Measurements from ENCODE around the gene PSMD13. TPM values are rescaled to one million over a fixed set of nuclear protein-coding genes. Genes with fewer than 3 reads are reported as not detected.

The PSMD13 gene
- total RNA-seq, 1 donor from 2014 or later: 137 TPM

GRCh38 chr11:298406-299065, 61.8 kb downstream of the PSMD13 start:
- Histone ChIP-seq H3K36me3 (ENCODE audit: insufficient read depth, low read length) (no peaks in the 10 kb centered on the region), H3K4me1 (ENCODE audit: insufficient read depth, low read length) (no peaks in the 10 kb centered on the region), H3K27ac (ENCODE audit: low read depth, low read length) (no peak overlapping the region), H3K9me3 (ENCODE audit: insufficient read depth, low read depth, low read length) (no peaks in the 10 kb centered on the region), H3K4me2 (ENCODE audit: low read length) (no peak overlapping the region), H3K4me3 (ENCODE audit: insufficient read depth, low read depth, low read length) (no peak overlapping the region), H2AFZ (ENCODE audit: low read depth, low read length) (no peak overlapping the region), H3K9ac (ENCODE audit: low read length) (no peak overlapping the region), H4K20me1 (ENCODE audit: insufficient read depth, low read length) (no peaks in the 10 kb centered on the region), H3K79me2 (ENCODE audit: insufficient read depth, low read length) (no peaks in the 10 kb centered on the region), H3K27me3 (ENCODE audit: insufficient read depth, low read length) (no peaks in the 10 kb centered on the region)
- FAIRE-seq (no peak), DNase-seq (ENCODE audit: low read depth) (no peak)
- TF ChIP-seq CTCF (IDR thresholded peaks at IDR 0.05; ENCODE audit: insufficient read depth, low read depth, low read length) (no peak), EZH2 (IDR thresholded peaks at IDR 0.05; ENCODE audit: insufficient read depth, low read length) (no peak)
- peaks cover 3% of the 10 kb centered on the region for H3K4me1 Mint-ChIP-seq (ENCODE audit: low read depth, unreplicated experiment)
- no peak overlapping the region for H3K4me3 Mint-ChIP-seq (ENCODE audit: unreplicated experiment)
- H3K36me3 Mint-ChIP-seq (ENCODE audit: low read depth, unreplicated experiment): peaks cover 3% of the 10 kb centered on the region
- H3K9me3 Mint-ChIP-seq (ENCODE audit: unreplicated experiment): peaks cover 2% of the 10 kb centered on the region
- no peak overlapping the region for H3K27ac Mint-ChIP-seq (ENCODE audit: unreplicated experiment)
- H3K27me3 Mint-ChIP-seq (ENCODE audit: low read depth, unreplicated experiment): peaks cover 11% of the 10 kb centered on the region

GRCh38 chr11:299081-299891, 62.5 kb downstream of the PSMD13 start, which contains the start of gene IFITM5:
TSS of gene IFITM5 (minus strand) at chr11:299526. CDS start at chr11:299490, 36 bp downstream.
- Mint-ChIP-seq H3K9me3 (ENCODE audit: unreplicated experiment) (peaks cover 2% of the 10 kb centered on the region), H3K27ac (ENCODE audit: unreplicated experiment) (no peak within 1 kb of the TSS), H3K36me3 (ENCODE audit: low read depth, unreplicated experiment) (peaks cover 3% of the 10 kb centered on the region), H3K27me3 (ENCODE audit: low read depth, unreplicated experiment) (peaks cover 11% of the 10 kb centered on the region), H3K4me3 (ENCODE audit: unreplicated experiment) (no peak within 1 kb of the TSS), H3K4me1 (ENCODE audit: low read depth, unreplicated experiment) (peaks cover 3% of the 10 kb centered on the region)
- Histone ChIP-seq H3K79me2 (ENCODE audit: insufficient read depth, low read length) (no peaks in the 10 kb centered on the region), H3K27me3 (ENCODE audit: insufficient read depth, low read length) (no peaks in the 10 kb centered on the region), H3K9ac (ENCODE audit: low read length) (no peak within 1 kb of the TSS), H3K27ac (ENCODE audit: low read depth, low read length) (no peak within 1 kb of the TSS), H2AFZ (ENCODE audit: low read depth, low read length) (no peak within 1 kb of the TSS), H3K4me3 (ENCODE audit: insufficient read depth, low read depth, low read length) (no peak within 1 kb of the TSS), H3K4me1 (ENCODE audit: insufficient read depth, low read length) (no peaks in the 10 kb centered on the region), H3K9me3 (ENCODE audit: insufficient read depth, low read depth, low read length) (no peaks in the 10 kb centered on the region), H4K20me1 (ENCODE audit: insufficient read depth, low read length) (no peaks in the 10 kb centered on the region), H3K36me3 (ENCODE audit: insufficient read depth, low read length) (no peaks in the 10 kb centered on the region), H3K4me2 (ENCODE audit: low read length) (no peak within 1 kb of the TSS)
- TF ChIP-seq EZH2 (IDR thresholded peaks at IDR 0.05; ENCODE audit: insufficient read depth, low read length) (no peak), CTCF (IDR thresholded peaks at IDR 0.05; ENCODE audit: insufficient read depth, low read depth, low read length) (no peak)
- FAIRE-seq (no peak), DNase-seq (ENCODE audit: low read depth) (no peak)
